Measurements from ENCODE around the gene HTRA1.

Gene HTRA1

DNA sequence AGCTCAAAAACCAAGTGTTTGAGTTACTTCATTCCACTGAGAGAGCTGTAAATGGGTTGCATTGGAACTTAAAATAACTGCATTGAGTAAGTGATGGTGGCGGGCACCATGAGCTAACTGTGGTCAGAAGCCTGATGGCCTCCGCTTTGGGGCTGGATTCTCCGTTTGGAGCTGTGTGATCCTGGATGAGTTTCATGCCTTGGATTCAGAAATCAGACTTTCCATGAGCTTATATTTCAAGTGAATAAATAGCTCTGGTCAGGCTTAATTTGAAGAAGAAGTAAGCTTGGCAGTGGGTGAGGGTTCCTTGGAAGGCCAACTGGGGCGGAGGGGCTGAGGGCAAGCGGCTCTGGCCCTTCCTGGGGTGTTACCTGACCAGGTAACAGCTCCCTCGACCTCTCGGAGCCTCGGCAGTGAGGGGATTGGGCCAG is 5.6 kb downstream of the HTRA1 start:
- TF ChIP-seq POLR2AphosphoS5 (IDR thresholded peaks at IDR 0.05; ENCODE audit: low read depth, low read length) (no peak), FOXP2 (optimal IDR thresholded peaks at IDR 0.05; ENCODE audit: borderline replicate concordance, extremely low read depth, extremely low read length, insufficient read depth) (no peak), TAF1 (IDR thresholded peaks at IDR 0.05; ENCODE audit: borderline replicate concordance, insufficient read depth, low read length) (no peak), SIN3A (IDR thresholded peaks at IDR 0.05; ENCODE audit: borderline replicate concordance, insufficient read depth, low read length) (no peak)
- TF ChIP-seq, protein P1, sequence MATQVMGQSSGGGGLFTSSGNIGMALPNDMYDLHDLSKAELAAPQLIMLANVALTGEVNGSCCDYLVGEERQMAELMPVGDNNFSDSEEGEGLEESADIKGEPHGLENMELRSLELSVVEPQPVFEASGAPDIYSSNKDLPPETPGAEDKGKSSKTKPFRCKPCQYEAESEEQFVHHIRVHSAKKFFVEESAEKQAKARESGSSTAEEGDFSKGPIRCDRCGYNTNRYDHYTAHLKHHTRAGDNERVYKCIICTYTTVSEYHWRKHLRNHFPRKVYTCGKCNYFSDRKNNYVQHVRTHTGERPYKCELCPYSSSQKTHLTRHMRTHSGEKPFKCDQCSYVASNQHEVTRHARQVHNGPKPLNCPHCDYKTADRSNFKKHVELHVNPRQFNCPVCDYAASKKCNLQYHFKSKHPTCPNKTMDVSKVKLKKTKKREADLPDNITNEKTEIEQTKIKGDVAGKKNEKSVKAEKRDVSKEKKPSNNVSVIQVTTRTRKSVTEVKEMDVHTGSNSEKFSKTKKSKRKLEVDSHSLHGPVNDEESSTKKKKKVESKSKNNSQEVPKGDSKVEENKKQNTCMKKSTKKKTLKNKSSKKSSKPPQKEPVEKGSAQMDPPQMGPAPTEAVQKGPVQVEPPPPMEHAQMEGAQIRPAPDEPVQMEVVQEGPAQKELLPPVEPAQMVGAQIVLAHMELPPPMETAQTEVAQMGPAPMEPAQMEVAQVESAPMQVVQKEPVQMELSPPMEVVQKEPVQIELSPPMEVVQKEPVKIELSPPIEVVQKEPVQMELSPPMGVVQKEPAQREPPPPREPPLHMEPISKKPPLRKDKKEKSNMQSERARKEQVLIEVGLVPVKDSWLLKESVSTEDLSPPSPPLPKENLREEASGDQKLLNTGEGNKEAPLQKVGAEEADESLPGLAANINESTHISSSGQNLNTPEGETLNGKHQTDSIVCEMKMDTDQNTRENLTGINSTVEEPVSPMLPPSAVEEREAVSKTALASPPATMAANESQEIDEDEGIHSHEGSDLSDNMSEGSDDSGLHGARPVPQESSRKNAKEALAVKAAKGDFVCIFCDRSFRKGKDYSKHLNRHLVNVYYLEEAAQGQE (IDR thresholded peaks at IDR 0.05; ENCODE audit: insufficient read depth in 1 of 2, low read depth in 2 of 2, low read length in 2 of 2): no peak

DNA sequence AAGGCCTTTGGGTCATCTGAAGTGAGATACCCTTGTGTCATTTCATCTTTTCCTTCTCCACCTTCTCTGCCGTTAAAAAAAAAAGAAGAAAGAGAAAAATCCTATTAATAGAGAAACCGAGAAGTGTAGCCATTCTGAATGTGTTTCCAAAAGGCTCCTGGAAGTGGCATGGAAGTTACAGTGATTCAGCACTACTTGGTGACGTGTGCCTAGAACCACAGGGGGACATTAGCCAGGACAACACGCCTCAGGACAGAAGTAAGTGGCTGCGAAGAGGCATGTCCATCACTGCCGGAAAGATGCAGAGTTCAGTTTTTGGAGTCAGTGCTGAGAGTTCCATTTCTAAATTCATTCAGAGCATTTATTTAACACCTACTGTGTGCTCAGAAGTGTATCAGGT is 6.3 kb downstream of the HTRA1 start:
- TF ChIP-seq, protein P1 (IDR thresholded peaks at IDR 0.05; ENCODE audit: insufficient read depth in 1 of 2, low read depth in 2 of 2, low read length in 2 of 2): no peak
- TF ChIP-seq SIN3A (IDR thresholded peaks at IDR 0.05; ENCODE audit: borderline replicate concordance, insufficient read depth, low read length) (no peak), POLR2AphosphoS5 (IDR thresholded peaks at IDR 0.05; ENCODE audit: low read depth, low read length) (no peak), TAF1 (IDR thresholded peaks at IDR 0.05; ENCODE audit: borderline replicate concordance, insufficient read depth, low read length) (no peak), FOXP2 (optimal IDR thresholded peaks at IDR 0.05; ENCODE audit: borderline replicate concordance, extremely low read depth, extremely low read length, insufficient read depth) (no peak)

DNA sequence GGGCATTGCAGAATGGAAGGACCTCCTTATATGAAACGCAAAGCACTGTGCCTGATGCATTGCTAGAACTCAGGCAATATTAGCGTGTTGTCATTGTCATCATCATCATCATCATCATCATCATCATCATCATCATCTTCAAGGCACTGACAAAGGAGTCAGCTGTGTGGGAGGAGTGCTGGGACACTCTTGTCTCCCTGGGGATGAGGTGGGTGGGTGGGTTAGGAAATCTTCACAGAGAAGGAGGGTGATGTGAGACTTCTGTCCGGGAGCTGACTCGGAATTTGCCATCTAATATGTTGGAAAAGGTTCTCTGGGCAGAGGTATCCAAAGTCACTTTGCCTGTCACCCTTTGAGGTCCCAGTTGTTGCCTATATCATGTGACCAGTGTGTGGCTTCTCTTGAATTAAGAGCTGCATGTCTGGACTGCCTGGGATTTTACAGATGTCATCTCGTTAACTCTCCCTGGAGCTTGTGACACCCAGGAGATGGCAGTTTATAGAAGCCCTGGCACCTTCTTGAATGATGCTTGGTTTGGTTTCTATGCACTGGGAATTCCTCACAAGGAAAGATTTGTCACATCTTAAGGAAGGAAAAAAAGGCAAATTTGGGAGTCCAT is 7.1 kb downstream of the HTRA1 start:
- TF ChIP-seq POLR2AphosphoS5 (IDR thresholded peaks at IDR 0.05; ENCODE audit: low read depth, low read length): no peak
- TF ChIP-seq FOXP2 (optimal IDR thresholded peaks at IDR 0.05; ENCODE audit: borderline replicate concordance, extremely low read depth, extremely low read length, insufficient read depth): no peak
- TF ChIP-seq TAF1 (IDR thresholded peaks at IDR 0.05; ENCODE audit: borderline replicate concordance, insufficient read depth, low read length): no peak
- TF ChIP-seq, protein P1 (IDR thresholded peaks at IDR 0.05; ENCODE audit: insufficient read depth in 1 of 2, low read depth in 2 of 2, low read length in 2 of 2): no peak
- TF ChIP-seq SIN3A (IDR thresholded peaks at IDR 0.05; ENCODE audit: borderline replicate concordance, insufficient read depth, low read length): no peak

DNA sequence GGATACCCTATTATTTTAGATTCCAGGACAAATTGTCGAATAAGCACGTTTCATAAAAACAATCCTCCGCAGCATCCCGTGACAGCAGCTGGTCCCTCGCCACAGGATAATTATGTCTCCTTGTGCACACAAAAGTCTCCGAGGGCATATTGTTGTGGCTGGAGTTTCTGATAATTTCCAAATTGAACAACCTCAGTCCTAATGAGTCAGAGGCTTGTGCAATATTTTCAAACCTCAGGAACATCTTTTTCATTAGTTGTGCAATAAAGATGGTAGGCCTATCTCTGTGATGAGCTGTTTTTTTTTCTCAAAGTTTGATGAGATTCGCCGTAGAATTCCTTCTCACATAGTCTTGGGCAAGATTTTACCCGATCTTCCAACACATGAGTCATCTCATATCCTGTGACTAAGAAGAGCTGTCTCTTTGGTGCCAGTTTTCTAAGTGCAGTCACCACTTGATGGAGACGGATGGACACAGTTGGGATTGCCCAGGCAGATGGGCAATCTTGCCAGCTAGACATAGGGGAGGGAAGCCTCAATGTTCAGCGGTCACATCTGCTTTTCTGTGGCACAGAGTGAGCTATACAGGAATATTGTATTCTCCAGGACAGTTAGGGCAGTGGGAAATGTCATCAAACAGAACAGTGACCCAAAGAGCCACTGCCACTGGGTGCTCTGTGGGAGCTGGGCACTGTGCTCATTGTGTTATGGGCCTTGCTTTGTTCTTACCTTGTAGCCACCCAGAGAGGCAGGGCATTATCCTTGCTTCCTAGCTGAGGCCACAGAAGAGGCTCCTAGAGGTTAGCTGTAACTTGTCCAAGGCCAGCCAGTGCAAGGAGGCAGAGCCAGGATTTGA is 7.8 kb downstream of the HTRA1 start:
- TF ChIP-seq SIN3A (IDR thresholded peaks at IDR 0.05; ENCODE audit: borderline replicate concordance, insufficient read depth, low read length) (no peak; the same call in 1 of the 2 replicates), TAF1 (IDR thresholded peaks at IDR 0.05; ENCODE audit: borderline replicate concordance, insufficient read depth, low read length) (no peak), POLR2AphosphoS5 (IDR thresholded peaks at IDR 0.05; ENCODE audit: low read depth, low read length) (no peak), FOXP2 (optimal IDR thresholded peaks at IDR 0.05; ENCODE audit: borderline replicate concordance, extremely low read depth, extremely low read length, insufficient read depth) (no peak)
- TF ChIP-seq, protein P1 (IDR thresholded peaks at IDR 0.05; ENCODE audit: insufficient read depth in 1 of 2, low read depth in 2 of 2, low read length in 2 of 2): no peak

Measured in PFSK-1 (cell line).